Measurements from ENCODE around the gene USP20.

The USP20 gene

DNA sequence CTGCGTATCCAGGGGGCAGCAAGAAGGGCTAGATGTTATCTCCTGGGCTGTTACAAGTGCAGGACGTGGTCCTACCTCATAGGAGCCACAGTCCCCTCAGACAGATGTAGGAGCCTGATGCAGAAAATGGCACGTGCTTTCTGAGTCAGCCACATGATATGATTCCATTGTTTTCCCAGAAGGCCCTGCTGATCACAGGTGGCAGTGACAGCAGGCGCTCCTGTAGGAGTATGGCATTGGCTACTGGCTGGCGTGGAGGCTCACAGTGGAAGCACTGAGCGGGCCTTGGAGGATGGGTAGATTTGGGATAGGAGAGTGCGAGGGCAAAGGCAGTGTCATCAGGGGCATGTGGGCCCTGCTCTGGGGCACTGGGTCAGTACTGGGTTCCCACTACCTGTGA is 21.9 kb downstream of the USP20 start:
- no peak for DNase-seq (ENCODE audit: low read depth)

DNA sequence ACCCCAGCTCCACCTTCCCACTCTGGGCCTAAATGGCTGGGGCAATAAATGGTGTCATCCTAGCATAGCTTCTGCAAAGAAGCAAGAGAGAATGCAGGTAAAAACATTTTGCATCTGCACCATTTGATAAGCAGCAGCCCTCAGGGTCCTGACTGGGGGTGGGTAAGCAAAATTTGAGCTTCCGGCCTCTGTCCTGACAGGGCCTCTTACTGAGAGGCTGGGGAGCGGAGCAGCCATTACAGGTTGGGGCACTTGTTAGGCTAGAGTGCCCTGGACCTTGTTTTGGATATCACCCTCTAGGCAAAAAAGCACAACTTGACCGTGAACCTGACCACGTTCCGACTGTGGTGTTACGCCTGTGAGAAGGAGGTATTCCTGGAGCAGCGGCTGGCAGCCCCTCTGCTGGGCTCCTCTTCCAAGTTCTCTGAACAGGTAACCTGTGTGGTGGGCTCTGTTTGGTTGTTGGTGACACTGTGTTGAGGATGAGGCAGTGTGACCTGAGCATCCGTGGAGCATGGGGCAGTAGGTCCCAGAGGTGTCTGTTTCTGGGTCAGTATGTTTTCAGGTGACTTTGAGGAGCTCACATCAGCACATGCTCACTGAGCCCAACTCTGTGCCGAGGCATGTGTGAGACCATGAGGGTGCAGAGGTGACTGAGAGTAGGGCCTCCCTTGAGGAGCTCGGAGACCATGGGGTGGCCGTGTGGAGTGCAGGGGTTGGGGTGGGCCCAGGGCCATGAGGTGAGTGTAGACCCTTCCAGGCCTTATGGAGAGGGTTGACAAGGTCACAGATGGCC is 23.1 kb downstream of the USP20 start:
- DNase-seq (ENCODE audit: low read depth), result no peak

DNA sequence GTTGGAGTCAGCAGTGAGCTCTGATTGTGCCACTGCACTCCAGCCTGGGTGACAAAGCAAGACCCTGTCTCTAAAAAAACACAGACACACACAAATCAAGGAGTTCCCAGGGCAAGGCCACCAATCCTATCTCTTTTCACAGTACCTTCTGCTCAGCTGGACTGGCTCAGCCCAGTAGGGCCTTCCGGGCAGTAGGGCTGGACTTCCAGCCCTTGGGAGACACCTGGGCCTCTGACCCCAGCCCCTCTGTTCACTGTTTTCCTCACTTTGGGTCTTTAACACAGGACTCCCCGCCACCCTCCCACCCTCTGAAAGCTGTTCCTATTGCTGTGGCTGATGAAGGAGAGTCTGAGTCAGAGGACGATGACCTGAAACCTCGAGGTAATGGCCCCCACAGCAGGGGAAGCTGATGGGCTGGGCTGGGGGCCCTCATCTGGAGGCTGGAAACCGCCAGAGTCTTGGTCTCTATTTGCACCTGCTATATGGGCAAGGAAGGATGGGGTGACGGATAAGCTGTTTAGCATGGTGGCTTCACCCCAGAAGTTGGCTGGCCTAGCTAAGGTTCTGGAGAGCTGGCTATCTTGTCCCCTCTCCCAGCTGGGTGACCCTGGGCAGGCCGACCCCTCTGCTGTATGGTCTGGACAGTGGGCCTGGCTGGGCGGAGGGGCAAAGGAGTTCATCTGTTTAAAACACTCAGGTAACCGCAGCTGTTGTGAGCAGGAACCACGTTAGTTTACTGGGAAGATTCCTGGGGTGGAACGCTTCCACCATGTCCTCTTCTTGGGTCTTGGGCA is 25.6 kb downstream of the USP20 start:
- DNase-seq (ENCODE audit: low read depth), result no peak

DNA sequence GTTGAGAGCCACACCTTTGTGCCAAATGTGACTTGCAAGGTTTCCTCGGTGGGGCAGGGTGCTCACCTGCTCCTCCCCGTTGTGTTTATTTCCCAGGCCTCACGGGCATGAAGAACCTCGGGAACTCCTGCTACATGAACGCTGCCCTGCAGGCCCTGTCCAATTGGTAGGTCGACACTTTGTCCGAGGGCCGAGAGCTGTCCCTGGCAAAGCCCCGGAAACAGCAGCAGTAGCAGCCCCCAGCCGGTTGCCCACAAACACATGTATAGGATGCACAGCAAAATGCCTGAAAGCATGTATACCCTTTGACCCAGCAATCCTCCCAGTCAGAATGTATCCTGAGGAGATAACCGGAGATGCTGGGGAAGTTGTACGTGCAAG is 26.2 kb downstream of the USP20 start:
- DNase-seq (ENCODE audit: low read depth), result no peak

DNA sequence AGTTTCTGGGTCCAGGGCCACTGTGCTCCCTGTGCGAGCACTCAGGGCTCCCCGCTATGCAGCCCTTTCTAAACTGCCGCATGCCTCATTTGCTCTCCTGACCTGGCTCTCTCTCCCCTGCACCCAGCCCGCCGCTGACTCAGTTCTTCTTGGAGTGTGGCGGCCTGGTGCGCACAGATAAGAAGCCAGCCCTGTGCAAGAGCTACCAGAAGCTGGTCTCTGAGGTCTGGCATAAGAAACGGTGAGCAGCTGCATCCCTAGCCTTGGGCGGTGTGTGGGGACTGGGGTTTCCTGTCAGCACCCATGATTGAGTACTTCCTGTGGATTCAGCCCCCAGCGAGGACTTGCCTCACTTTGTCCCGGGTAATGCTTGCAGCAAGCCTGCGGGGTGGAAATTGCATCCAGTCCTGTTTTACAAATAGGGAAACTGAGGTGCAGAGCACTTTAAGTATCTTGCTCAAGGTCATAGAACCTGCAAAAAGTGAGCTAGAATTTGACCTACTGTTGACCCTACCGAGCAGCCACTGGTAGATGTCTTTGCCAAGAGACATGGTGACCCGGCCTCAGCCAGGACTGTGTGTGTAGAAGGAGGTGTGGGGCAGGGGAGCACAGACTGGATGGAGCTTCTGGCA is 27.9 kb downstream of the USP20 start:
- DNase-seq (ENCODE audit: low read depth), result peak; percentile 42

DNA sequence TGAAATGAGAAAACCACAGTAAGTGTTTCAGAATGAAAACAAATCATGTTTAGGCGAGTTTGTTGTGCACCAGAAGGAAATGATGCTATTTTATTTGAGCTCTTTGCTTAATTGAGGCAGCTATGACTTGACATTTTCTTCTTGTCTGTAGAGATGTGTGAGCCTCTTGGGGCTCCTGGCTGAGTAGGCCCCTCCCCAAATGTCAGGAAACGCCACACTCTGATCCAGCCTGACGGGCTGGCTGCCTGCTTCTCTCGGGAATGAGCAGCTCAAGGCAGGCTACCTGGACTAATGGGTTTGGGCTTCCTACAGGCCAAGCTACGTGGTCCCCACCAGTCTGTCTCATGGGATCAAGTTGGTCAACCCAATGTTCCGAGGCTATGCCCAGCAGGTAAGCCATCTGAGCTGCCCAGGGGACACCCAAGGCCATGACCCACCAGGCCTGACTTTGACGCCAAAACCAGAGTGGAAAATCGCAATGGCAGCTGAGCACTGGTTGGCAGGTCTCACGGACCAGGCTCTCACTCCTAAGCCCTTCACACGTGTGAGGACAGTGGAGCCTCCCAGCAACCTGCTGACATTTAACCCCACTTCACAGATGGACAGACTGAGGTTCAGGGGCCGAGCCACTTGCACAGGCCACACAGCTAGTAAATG is 29.9 kb downstream of the USP20 start:
- no peak for DNase-seq (ENCODE audit: low read depth)

DNA sequence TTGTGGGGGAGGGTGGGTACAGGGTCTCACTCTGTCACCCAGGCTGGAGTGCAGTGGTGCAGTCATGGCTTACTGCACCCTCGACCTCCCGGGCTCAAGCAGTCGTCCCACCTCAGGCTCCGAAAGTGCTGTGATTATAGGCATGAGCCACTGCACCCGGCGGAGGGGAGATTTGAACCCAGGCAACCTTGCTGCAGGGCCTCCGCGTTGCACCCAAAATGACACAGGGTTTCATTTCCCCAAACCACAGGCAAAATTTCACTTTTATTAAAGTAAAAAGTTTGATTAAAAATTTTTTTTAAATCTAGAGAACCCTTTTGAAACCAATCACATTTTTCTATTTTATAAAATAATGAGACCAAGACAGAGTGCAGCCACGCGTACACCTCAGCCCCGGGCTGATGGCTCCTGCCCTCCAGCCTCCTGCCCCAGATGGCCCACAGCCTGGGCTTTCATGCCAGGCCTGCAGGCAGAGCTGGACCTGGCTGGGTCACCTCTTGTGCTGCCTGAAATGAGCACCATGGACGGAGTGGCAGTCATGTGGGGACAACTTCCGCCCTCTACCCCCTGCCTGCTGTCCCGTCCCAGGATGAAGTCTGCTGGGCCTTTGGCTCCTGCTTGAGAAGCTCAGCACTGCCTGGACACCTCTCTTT is 30.5 kb downstream of the USP20 start:
- DNase-seq (ENCODE audit: low read depth), result no peak

DNA sequence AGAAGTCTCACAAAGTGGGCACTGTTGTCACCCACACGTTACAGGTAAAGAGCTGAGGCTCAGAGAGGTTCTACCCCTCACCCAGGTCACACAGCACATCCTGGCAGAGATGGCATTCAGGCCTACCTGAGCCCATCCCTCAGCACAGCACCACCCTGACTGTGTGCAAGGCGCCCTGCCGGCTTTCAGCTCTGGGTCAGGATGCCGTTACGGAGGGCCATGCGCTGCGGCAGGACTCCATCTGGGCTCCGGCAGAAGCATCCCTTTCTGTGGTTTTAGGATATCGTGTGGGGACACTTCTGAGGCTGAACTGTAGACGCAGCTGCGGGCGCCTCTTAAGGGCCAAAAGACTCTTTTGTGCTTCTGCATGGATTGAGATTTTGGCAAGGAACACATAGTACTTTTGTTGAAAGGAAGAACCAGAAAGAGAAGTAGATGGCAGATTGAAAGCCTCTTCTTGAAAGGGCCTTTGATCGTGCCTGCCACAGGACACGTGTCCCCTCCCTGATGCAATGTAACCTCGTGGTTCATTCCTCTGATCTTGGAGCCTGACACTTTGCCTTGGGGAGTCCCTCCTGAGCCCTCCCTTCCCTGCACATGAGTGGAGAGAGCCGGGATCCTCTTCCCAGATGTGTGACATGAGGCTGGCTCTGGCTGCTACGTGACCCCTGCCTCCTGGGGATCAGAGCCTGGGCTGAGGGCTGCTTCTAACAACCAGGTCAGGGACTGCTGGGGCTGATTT is 31.3 kb downstream of the USP20 start:
- DNase-seq (ENCODE audit: low read depth), result no peak

DNA sequence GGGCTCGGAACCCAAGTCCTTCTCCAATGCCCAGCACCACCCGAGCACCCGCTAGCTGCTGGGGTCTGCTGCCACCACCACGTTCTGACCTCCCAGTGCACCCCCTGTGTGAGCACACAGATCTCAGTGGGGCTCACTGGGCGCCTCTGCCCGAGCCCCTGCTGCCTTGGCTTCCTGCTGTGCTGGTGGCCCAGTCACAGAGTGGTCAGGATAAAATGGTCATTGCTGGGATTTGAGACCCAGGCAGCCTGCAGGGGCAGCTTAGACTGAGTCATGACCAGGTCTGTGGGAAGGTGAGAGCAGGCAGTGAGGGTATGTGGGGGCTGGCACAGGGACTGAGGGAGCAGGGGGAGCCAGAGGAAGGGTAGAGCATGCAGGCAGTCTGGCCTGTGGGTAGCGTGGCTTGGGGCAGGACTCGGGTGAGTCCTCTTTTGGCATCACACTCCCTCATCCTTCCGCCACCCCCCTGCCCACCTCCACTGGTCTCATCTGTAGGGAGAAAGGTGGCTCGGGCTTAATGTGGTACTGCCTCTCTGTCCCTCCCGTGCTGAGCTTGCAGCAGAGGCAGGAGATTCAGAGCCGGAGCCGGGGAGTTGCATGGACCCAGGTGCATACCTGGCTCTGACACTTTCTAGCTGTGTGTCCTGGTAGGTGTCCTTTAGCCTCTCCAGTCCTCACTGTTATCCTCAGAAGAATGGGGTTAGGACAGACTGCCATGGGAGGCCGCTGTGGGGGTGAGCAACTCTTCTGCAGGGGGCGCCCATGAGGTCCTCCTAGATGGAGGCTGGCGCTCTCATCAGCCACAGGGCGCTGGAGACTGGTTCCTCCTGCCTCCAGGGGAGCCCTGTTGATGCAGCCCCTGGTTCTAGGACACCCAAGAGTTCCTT is 32.1 kb downstream of the USP20 start:
- no peak for DNase-seq (ENCODE audit: low read depth)

DNA sequence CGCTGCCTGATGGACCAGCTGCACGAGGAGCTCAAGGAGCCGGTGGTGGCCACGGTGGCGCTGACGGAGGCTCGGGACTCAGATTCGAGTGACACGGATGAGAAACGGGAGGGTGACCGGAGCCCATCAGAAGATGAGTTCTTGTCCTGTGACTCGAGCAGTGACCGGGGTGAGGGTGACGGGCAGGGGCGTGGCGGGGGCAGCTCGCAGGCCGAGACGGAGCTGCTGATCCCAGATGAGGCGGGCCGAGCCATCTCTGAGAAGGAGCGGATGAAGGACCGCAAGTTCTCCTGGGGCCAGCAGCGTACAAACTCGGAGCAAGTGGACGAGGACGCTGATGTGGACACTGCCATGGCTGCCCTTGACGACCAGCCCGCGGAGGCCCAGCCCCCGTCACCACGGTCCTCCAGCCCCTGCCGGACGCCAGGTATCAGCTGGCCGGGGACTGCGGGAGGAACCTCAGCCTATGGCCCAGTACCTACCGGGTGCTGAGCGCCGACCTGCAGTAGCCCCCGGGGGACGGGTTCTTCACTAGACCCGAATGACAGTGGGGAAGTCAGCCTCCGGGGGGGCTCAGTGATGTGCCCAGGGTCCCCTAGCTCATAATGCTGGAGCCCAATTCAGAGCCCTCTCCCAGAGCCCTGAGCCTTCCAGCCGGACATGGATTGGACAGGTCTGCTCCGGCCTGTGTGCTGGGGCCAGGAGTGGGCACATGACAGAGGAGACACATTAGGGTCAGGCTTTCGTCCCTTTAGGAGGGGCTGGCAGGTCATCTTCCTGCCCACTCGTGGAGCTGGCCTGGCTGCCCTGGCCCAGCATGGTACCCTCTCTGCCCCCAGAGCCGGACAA is 33.0 kb downstream of the USP20 start:
- no peak for DNase-seq (ENCODE audit: low read depth)

DNA sequence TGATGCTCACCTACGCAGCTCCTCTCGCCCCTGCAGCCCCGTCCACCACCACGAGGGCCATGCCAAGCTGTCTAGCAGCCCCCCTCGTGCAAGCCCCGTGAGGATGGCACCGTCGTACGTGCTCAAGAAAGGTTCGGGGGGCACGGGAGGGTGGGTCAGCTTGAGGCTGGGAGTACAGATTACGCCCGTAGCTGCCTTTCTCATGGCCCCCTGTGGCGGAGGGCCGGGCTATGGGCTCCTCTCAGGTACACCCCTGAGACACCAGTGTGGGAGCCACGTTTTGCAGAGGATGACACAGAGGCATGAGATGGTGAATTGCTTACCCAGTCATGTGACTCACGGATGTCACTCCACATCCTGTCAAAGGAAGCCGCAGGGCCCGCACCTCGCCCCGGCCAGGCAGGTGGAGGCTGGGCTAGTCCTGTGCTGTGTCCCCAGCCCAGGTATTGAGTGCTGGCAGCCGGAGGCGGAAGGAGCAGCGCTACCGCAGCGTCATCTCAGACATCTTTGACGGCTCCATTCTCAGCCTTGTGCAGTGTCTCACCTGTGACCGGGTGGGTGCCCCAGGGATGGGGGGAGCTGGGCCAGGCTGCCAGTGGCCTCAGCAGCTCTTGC is 33.7 kb downstream of the USP20 start:
- peak; percentile 76 for DNase-seq (ENCODE audit: low read depth)

DNA sequence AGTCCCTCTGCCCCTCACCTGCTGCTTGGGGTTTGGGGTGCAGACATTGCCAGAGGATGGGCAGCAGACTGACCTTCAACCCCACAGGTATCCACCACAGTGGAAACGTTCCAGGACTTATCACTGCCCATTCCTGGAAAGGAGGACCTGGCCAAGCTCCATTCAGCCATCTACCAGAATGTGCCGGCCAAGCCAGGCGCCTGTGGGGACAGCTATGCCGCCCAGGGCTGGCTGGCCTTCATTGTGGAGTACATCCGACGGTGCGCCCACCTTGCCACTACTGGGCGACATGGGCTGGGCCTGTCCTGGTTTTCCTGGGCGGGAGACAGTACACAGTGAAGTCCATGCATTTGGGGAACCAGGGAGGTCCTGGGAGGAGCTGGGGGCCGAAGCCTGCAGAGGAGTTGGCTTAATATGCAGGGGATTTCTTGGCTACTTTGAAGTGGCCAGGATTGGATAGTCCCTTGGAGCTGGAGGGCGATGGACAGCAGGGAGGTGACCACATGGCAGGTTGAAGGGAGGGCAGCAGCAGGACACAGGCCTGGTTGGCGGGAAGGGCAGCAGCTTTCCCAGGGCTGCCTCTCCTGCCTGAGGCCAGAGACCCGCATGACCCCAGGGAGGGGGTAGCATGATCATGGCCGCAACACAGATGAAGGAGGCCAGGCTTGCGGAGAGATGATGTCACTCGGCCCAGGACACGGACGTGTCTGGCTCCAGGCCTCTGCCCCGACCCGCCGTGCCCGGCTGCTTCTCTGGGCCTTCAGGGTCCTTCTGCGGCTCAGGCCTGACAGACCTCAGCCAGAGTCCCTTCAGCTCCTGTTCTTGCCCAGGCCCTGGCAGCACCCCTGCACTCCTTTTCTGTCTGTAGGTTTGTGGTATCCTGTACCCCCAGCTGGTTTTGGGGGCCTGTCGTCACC is 34.6 kb downstream of the USP20 start:
- no peak for DNase-seq (ENCODE audit: low read depth)

DNA sequence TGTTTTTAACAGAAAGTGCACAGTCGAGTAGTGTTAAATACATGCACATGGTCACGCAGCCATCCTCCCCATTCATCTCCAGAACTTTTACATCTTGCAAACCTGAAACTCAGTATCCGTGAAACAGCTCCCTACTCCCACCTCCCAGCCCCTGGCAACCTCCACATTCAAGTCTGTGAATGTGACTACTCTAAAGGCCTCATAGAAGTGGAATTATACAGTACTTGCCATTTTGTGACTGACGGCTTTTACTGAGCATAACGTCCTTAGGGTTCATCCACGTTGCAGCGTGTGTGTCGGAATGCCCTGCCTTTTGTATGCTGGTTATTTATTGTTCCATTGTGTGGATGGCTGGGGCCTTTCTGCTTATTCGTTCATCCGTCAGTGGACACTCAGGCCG is 35.8 kb downstream of the USP20 start:
- DNase-seq (ENCODE audit: low read depth), result no peak

DNA sequence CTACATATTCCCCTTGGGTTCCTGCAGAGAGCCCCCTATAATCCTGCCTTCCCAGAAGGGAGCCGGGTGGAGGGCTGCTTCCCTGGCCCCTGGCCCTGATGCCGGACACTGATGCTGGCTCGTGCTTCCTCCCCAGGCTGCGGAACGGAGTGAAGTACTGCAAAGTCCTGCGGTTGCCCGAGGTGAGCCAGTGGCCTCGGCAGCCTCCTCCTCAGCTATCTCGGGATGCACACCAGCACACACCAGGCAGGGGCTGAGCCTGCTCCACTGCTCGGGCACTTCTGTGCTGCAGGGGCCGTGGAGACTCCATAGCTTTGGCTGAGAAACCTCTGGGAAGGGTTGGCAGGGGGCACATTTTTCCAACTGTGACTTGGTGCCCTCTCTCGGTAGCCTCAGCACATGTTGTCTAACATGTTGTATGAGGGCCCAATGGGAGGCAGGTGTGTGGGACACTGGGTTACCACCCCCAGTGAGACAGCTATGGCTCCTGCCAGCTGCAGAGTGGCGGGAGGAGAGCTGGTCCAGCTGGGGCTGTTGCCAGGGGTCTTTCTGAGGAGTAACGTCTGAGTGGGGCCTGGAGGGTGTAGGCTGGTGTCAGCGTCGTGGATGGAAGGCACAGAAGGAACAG is 38.4 kb downstream of the USP20 start:
- no peak for DNase-seq (ENCODE audit: low read depth)

DNA sequence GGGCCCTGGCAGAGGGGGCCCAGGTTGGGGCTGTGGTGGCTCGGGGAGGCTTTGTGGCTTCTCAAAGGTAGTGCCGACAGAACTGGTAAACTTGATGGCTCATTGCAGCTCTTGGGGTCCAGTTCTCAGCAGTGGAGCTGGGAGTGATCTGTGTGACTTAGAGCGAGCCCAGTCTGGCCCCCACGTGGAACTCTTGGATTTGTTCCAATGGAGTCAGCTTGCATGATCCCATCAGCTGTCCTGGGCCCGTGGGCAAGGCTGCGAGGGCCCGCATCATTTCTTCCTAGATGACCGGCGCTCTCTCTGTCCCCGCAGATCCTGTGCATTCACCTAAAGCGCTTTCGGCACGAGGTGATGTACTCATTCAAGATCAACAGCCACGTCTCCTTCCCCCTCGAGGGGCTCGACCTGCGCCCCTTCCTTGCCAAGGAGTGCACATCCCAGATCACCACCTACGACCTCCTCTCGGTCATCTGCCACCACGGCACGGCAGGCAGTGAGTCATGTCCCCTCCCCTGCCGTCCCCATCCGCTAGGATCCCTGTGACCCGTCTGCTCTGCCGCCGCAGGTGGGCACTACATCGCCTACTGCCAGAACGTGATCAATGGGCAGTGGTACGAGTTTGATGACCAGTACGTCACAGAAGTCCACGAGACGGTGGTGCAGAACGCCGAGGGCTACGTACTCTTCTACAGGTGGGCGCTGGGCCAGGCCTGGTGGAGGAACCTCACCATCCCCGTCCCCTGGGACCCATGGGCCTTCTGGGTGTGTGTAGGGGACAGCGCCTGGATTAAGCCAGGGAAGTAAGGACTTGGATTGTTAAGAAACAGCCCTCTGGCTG is 39.2 kb downstream of the USP20 start:
- DNase-seq (ENCODE audit: low read depth), result no peak

DNA sequence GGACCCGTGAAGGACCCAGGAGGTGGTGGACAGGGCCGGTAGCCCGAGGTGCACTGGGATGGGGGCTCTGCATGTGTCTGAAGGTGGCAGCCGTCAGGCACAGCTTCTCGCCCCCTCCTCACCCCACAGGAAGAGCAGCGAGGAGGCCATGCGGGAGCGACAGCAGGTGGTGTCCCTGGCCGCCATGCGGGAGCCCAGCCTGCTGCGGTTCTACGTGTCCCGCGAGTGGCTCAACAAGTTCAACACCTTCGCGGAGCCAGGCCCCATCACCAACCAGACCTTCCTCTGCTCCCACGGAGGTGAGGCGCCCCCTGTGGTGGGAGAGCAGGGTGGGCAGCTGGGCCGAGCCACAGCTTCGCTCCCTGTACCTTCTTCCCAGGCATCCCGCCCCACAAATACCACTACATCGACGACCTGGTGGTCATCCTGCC is 39.9 kb downstream of the USP20 start:
- no peak for DNase-seq (ENCODE audit: low read depth)
